ENCODE measurements around the gene TMUB1.

DNA sequence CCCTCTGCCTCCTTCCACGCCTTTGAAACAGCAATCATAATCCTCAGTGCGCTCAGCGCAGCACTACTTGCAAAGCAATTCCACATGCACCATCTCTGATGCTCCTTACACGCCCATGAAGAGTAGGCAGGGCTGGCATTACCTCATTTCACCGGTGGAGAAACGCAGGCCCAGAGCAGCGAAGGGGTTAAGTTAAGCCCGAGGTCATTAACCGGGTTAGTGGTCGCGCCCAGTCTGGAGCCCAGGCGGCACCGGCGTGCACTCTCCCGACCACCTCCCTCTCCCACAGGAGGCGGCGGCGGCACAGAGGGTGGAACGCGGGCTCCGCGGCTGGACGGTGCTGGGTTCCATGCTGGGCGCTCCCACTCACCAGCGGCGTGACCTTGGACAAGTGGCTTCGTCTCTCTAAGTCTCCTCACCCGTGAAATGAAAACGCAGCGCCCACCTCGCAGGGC, 3.2 kb downstream of the TMUB1 start:
- TF ChIP-seq, protein P1, sequence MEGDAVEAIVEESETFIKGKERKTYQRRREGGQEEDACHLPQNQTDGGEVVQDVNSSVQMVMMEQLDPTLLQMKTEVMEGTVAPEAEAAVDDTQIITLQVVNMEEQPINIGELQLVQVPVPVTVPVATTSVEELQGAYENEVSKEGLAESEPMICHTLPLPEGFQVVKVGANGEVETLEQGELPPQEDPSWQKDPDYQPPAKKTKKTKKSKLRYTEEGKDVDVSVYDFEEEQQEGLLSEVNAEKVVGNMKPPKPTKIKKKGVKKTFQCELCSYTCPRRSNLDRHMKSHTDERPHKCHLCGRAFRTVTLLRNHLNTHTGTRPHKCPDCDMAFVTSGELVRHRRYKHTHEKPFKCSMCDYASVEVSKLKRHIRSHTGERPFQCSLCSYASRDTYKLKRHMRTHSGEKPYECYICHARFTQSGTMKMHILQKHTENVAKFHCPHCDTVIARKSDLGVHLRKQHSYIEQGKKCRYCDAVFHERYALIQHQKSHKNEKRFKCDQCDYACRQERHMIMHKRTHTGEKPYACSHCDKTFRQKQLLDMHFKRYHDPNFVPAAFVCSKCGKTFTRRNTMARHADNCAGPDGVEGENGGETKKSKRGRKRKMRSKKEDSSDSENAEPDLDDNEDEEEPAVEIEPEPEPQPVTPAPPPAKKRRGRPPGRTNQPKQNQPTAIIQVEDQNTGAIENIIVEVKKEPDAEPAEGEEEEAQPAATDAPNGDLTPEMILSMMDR (IDR thresholded peaks at IDR 0.05; ENCODE audit: borderline replicate concordance, extremely low read depth, low read length, poor library complexity, severe bottlenecking) = no peak
- no peak for TF ChIP-seq EZH2 (IDR thresholded peaks at IDR 0.05; ENCODE audit: borderline replicate concordance, low read depth, low read length, severe bottlenecking)

All from DND-41 (cell line).